Esophagus muscularis mucosa (tissue), 3 donors: ENCODE results near the gene DAD1.

Source experiments
- POLR2A ChIP-seq: fragments of 450-650 bp; IDR thresholded peaks from one replicate; pipeline ENCODE4 v1.6.1; 2017; ENCODE audit warnings: antibody characterized with exemption, moderate library complexity, mild to moderate bottlenecking, low read depth
- TF ChIP-seq, protein P1 (sequence below), 3 experiments: fragments of 200-600 bp in 2 of 3; fragments of 450-650 bp in 1 of 3; sonication (generic) in 2 of 3; IDR thresholded peaks; one replicate each; pipeline ENCODE4 v1.5.1; 2017 to 2019; ENCODE audit warnings: antibody characterized with exemption in 3 of 3, mild to moderate bottlenecking in 2 of 3, moderate library complexity in 1 of 3

- TF ChIP-seq POLR2A = no peak
- TF ChIP-seq, protein P1, sequence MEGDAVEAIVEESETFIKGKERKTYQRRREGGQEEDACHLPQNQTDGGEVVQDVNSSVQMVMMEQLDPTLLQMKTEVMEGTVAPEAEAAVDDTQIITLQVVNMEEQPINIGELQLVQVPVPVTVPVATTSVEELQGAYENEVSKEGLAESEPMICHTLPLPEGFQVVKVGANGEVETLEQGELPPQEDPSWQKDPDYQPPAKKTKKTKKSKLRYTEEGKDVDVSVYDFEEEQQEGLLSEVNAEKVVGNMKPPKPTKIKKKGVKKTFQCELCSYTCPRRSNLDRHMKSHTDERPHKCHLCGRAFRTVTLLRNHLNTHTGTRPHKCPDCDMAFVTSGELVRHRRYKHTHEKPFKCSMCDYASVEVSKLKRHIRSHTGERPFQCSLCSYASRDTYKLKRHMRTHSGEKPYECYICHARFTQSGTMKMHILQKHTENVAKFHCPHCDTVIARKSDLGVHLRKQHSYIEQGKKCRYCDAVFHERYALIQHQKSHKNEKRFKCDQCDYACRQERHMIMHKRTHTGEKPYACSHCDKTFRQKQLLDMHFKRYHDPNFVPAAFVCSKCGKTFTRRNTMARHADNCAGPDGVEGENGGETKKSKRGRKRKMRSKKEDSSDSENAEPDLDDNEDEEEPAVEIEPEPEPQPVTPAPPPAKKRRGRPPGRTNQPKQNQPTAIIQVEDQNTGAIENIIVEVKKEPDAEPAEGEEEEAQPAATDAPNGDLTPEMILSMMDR (IDR thresholded peaks at IDR 0.05) = no peak
Measured at GRCh38 chr14:22569737-22570131, 19.3 kb downstream of the DAD1 start.
